HepG2 (cell line): ENCODE results near the gene FANCG. TPM values are rescaled to one million over a fixed set of nuclear protein-coding genes. Genes with fewer than 3 reads are reported as not detected.
A peak's percentile ranks its signal among the peaks of the same experiment; 100 is the strongest.

Source experiments
- CBX1 ChIP-seq: IDR thresholded peaks from one replicate; pipeline ENCODE4 v1.6.1; 2016; ENCODE audit warnings: antibody characterized with exemption, low read depth
- CEBPG ChIP-seq: IDR thresholded peaks from 2 replicates; pipeline ENCODE4 v1.6.1; 2016
- FOXC1 ChIP-seq: sonication (generic); formaldehyde crosslinking; IDR thresholded peaks from 2 replicates; pipeline ENCODE4 v1.8.0; 2022; ENCODE audit warnings: mild to moderate bottlenecking, missing genetic modification reagents, borderline replicate concordance
- GATAD2A ChIP-seq: IDR thresholded peaks from 2 replicates; pipeline ENCODE4 v1.6.1; 2016
- GLI4 ChIP-seq: sonication (generic); formaldehyde crosslinking; IDR thresholded peaks from 2 replicates; pipeline ENCODE4 v1.5.1; 2020; ENCODE audit warnings: missing genetic modification reagents, mild to moderate bottlenecking, moderate library complexity, borderline replicate concordance
- HNRNPK ChIP-seq: fragments of 200-400 bp; formaldehyde crosslinking; IDR thresholded peaks from 2 replicates; pipeline ENCODE4 v1.6.1; 2018; ENCODE audit warnings: low read length, low read depth, moderate library complexity, mild to moderate bottlenecking; ENCODE audit not compliant: poor library complexity, severe bottlenecking
- JDP2 ChIP-seq: sonication (generic); formaldehyde crosslinking; IDR thresholded peaks from 2 replicates; pipeline ENCODE4 v1.8.1; 2022; ENCODE audit warnings: missing genetic modification reagents, borderline replicate concordance
- JUNB ChIP-seq: sonication (generic); formaldehyde crosslinking; IDR thresholded peaks from 2 replicates; pipeline ENCODE4 v1.8.0; 2022; ENCODE audit warnings: missing genetic modification reagents, mild to moderate bottlenecking, borderline replicate concordance
- KMT2A ChIP-seq: sonication (generic); formaldehyde crosslinking; IDR thresholded peaks from 2 replicates; pipeline ENCODE4 v1.4.0; 2020; ENCODE audit warnings: missing genetic modification reagents
- MEF2D ChIP-seq: sonication (generic); formaldehyde crosslinking; IDR thresholded peaks from 2 replicates; pipeline ENCODE4 v1.5.1; 2020; ENCODE audit warnings: mild to moderate bottlenecking, missing genetic modification reagents
- MTF2 ChIP-seq: sonication (generic); formaldehyde crosslinking; IDR thresholded peaks from 2 replicates; pipeline ENCODE4 v1.5.0; 2020; ENCODE audit warnings: missing genetic modification reagents, borderline replicate concordance
- NCOA1 ChIP-seq: sonication (generic); formaldehyde crosslinking; IDR thresholded peaks from 2 replicates; pipeline ENCODE4 v1.9.0; 2021; ENCODE audit warnings: missing genetic modification reagents
- NONO ChIP-seq, 2 experiments: fragments of 450-650 bp in 1 of 2; sonication (generic) in 1 of 2; formaldehyde crosslinking in 1 of 2; IDR thresholded peaks in 1 of 2; conservative IDR thresholded peaks in 1 of 2; 2 replicates each; pipeline versions ENCODE4 v1.6.1 to v1.8.0; 2017 to 2022; ENCODE audit warnings: mild to moderate bottlenecking in 1 of 2, missing genetic modification reagents in 1 of 2, moderate library complexity in 1 of 2
- YY1 ChIP-seq: IDR thresholded peaks from 2 replicates; pipeline ENCODE4 v1.6.1; 2011; ENCODE audit warnings: low read length, low read depth, moderate library complexity, mild to moderate bottlenecking; ENCODE audit not compliant: insufficient read depth, insufficient replicate concordance
- ZNF468 ChIP-seq: sonication (generic); formaldehyde crosslinking; IDR thresholded peaks from 2 replicates; pipeline ENCODE4 v1.8.0; 2022; ENCODE audit warnings: mild to moderate bottlenecking, moderate library complexity, missing genetic modification reagents
- ZNF569 ChIP-seq: sonication (generic); formaldehyde crosslinking; IDR thresholded peaks from 2 replicates; pipeline ENCODE4 v1.5.0; 2020; ENCODE audit warnings: mild to moderate bottlenecking, missing genetic modification reagents, moderate library complexity, borderline replicate concordance
- ZNF577 ChIP-seq: sonication (generic); formaldehyde crosslinking; IDR thresholded peaks from 2 replicates; pipeline ENCODE4 v1.4.0; 2020; ENCODE audit warnings: mild to moderate bottlenecking, low read depth, missing genetic modification reagents, borderline replicate concordance
- ZNF598 ChIP-seq: sonication (generic); formaldehyde crosslinking; IDR thresholded peaks from 2 replicates; pipeline ENCODE4 v1.5.1; 2020; ENCODE audit warnings: mild to moderate bottlenecking, missing genetic modification reagents, borderline replicate concordance
- ZNF772 ChIP-seq: sonication (generic); formaldehyde crosslinking; IDR thresholded peaks from 2 replicates; pipeline ENCODE4 v1.5.0; 2020; ENCODE audit warnings: mild to moderate bottlenecking, missing genetic modification reagents
- polyA plus RNA-seq, 8 experiments: library from polyadenylated mRNA; depleted of rRNA in 3 of 8; stranded (reverse) in 7 of 8; unstranded in 1 of 8; fragments of >200 nt; fragmentation: Illumina TruSeq in 4 of 8; extraction: Trizol in 4 of 8; gene quantifications; 2 replicates each; pipeline versions ENCODE4 v1.2.1 to v1.2.3, GENCODE V29; 2011 to 2016; ENCODE audit warnings: low read depth in 4 of 8, missing spikeins in 1 of 8, mixed read lengths in 1 of 8; ENCODE audit not compliant: insufficient read depth in 1 of 8
- total RNA-seq, 5 experiments: library from RNA; depleted of rRNA; stranded (reverse); fragments of >200 nt; fragmentation: Illumina TruSeq; extraction: Trizol; gene quantifications; 2 replicates each; pipeline ENCODE4 v1.2.3, GENCODE V29; 2016; ENCODE audit warnings: low read depth in 1 of 5
- TF ChIP-seq, protein P1 (sequence below): sonication (generic); formaldehyde crosslinking; conservative IDR thresholded peaks from 2 replicates; pipeline ENCODE4 v1.4.0; 2020; ENCODE audit warnings: missing genetic modification reagents
- TF ChIP-seq, protein P2 (sequence below): sonication (generic); formaldehyde crosslinking; IDR thresholded peaks from 2 replicates; pipeline ENCODE4 v1.4.0; 2020; ENCODE audit warnings: mild to moderate bottlenecking, low read depth, missing genetic modification reagents
- TF ChIP-seq, protein P3 (sequence below): IDR thresholded peaks from 2 replicates; pipeline ENCODE4 v1.6.1; 2012; ENCODE audit warnings: low read depth, low read length, improper control_type of control experiment

The FANCG gene
- total and polyA plus RNA-seq, 2 of the 13 experiments (the other 11 are each of a cell fraction or from before 2014, with no cell fraction given) = 14.4 to 45.1 TPM

DNA sequence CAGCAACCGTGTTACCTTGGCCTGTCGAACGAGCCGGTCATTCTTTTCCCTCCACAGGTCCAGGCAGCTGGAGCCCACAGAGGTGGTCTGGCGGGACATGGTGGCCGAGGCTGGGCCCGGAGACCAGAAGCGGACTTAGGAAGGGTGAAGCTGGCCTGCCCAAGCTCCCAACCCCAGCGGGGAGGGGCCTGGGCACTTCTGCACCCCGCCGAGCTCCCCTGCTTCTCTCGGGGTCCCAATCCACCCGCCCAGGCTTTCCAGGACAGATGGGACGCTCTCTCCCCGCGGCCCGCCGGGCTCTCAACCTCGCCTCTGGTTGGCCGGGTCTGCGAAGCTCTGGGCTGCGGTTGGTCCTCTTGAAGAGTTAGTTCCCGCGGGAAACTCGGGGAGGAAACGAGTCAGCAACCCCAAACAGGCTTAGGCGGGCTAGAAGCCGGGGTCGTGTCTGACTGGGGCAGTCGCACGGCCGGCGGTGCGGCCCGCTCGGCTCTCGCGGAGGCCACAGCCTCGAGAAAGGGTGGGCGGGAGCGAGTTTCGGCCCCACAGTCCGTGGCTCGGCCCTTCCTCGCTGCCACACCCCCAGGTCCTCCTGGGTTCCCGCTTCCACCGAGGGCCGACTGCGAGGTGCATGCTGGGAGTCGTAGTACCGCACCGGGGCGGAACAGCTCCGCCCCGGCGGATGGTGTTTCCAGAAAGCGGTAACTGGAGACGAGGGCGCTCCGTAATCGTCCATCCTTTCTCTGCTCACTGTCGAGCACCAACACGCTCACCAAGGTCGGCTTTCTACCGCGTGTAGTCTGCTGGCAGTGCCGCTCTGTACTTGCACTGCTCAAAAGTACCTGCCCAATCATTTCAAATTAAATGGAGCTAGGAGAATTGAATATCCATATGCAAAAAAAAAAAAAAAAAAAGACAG is at the start of gene FANCG (continued):
- TF ChIP-seq GLI4 (CRISPR knock-in tag) (no peak), KMT2A (CRISPR knock-in tag) (no peak), ZNF577 (no peak), ZNF569 (CRISPR knock-in tag) (no peak; the same call in 1 of the 2 replicates), HNRNPK (no peak), YY1 (peak; percentile 45), JUNB (CRISPR knock-in tag) (no peak), CEBPG (CRISPR knock-in tag) (no peak), FOXC1 (CRISPR knock-in tag) (peak; percentile 17; the same call in 1 of the 2 replicates), ZNF468 (CRISPR knock-in tag) (peak; percentile 78; the same call in 1 of the 2 replicates), MTF2 (CRISPR knock-in tag) (0 out of 2 replicates have a peak, but pooled peaks have one; percentile 51), ZNF598 (CRISPR knock-in tag) (no peak; the same call in 1 of the 2 replicates), CBX1 (no peak), JDP2 (CRISPR knock-in tag) (no peak), NONO (IDR thresholded peaks at IDR 0.05) (no peak), NONO (CRISPR knock-in tag; conservative IDR thresholded peaks at IDR 0.05) (peak; percentile 65), GATAD2A (CRISPR knock-in tag) (no peak), MEF2D (CRISPR knock-in tag) (no peak; the same call in 1 of the 2 replicates), ZNF772 (CRISPR knock-in tag) (no peak; the same call in 1 of the 2 replicates), NCOA1 (CRISPR knock-in tag) (no peak)
- TF ChIP-seq, protein P1, sequence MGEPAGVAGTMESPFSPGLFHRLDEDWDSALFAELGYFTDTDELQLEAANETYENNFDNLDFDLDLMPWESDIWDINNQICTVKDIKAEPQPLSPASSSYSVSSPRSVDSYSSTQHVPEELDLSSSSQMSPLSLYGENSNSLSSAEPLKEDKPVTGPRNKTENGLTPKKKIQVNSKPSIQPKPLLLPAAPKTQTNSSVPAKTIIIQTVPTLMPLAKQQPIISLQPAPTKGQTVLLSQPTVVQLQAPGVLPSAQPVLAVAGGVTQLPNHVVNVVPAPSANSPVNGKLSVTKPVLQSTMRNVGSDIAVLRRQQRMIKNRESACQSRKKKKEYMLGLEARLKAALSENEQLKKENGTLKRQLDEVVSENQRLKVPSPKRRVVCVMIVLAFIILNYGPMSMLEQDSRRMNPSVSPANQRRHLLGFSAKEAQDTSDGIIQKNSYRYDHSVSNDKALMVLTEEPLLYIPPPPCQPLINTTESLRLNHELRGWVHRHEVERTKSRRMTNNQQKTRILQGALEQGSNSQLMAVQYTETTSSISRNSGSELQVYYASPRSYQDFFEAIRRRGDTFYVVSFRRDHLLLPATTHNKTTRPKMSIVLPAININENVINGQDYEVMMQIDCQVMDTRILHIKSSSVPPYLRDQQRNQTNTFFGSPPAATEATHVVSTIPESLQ = no peak; the same call in 1 of the 2 replicates
- TF ChIP-seq, protein P2, sequence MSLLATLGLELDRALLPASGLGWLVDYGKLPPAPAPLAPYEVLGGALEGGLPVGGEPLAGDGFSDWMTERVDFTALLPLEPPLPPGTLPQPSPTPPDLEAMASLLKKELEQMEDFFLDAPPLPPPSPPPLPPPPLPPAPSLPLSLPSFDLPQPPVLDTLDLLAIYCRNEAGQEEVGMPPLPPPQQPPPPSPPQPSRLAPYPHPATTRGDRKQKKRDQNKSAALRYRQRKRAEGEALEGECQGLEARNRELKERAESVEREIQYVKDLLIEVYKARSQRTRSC (CRISPR knock-in tag) = no peak
- TF ChIP-seq, protein P3, sequence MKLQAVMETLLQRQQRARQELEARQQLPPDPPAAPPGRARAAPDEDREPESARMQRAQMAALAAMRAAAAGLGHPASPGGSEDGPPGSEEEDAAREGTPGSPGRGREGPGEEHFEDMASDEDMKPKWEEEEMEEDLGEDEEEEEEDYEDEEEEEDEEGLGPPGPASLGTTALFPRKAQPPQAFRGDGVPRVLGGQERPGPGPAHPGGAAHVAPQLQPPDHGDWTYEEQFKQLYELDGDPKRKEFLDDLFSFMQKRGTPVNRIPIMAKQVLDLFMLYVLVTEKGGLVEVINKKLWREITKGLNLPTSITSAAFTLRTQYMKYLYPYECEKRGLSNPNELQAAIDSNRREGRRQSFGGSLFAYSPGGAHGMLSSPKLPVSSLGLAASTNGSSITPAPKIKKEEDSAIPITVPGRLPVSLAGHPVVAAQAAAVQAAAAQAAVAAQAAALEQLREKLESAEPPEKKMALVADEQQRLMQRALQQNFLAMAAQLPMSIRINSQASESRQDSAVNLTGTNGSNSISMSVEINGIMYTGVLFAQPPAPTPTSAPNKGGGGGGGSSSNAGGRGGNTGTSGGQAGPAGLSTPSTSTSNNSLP = no peak
